ENCODE results near the gene GTPBP2.

Gene GTPBP2

GRCh38 chr6:43648248-43648647 lies 19.2 kb upstream of the GTPBP2 start:
- Histone ChIP-seq H3K36me3 (replicated peaks; ENCODE audit: insufficient read depth, low read length) (no peaks in the 10 kb centered on the region), H3K4me1 (ENCODE audit: low read length) (no peaks in the 10 kb centered on the region), H2AFZ (ENCODE audit: low read length) (no peak overlapping the region), H3K79me2 (ENCODE audit: low read length) (no peaks in the 10 kb centered on the region), H4K20me1 (ENCODE audit: insufficient read depth, low read length) (no peaks in the 10 kb centered on the region), H3K9me3 (replicated peaks; ENCODE audit: insufficient read depth, low read length) (no peaks in the 10 kb centered on the region), H3K4me3 (ENCODE audit: low read length) (no peak overlapping the region), H3K4me2 (ENCODE audit: low read depth, low read length) (no peak overlapping the region), H3K9me2 (replicated peaks; ENCODE audit: insufficient read depth, low read length) (no peaks in the 10 kb centered on the region), H3K27ac (ENCODE audit: low read length) (no peak overlapping the region), H3F3A (ENCODE audit: insufficient read depth, low read length) (peaks cover 6% of the 10 kb centered on the region), H3K9ac (ENCODE audit: low read length) (no peak overlapping the region), H3K27me3 (replicated peaks; ENCODE audit: insufficient read depth, low read length) (no peaks in the 10 kb centered on the region)
- no peak for TF ChIP-seq CTCF (IDR thresholded peaks at IDR 0.05; ENCODE audit: low read length)
- no peak for TF ChIP-seq EZH2phosphoT487 (IDR thresholded peaks at IDR 0.05; ENCODE audit: low read length)
- no peak for TF ChIP-seq EZH2 (optimal IDR thresholded peaks at IDR 0.05; ENCODE audit: low read depth, low read length)
- DNase-seq = no peak

- peaks cover 6% of the 10 kb centered on the region for H3F3A ChIP-seq (ENCODE audit: insufficient read depth, low read length)
- TF ChIP-seq EZH2phosphoT487 (IDR thresholded peaks at IDR 0.05; ENCODE audit: low read length) (no peak), CTCF (IDR thresholded peaks at IDR 0.05; ENCODE audit: low read length) (no peak), EZH2 (optimal IDR thresholded peaks at IDR 0.05; ENCODE audit: low read depth, low read length) (no peak)
- H3K4me1 ChIP-seq (ENCODE audit: low read length) = no peaks in the 10 kb centered on the region
- no peak for DNase-seq
- no peak overlapping the region for H3K4me3 ChIP-seq (ENCODE audit: low read length)
- no peak overlapping the region for H3K9ac ChIP-seq (ENCODE audit: low read length)
- H3K79me2 ChIP-seq (ENCODE audit: low read length) = no peaks in the 10 kb centered on the region
- no peaks in the 10 kb centered on the region for H3K9me3 ChIP-seq (replicated peaks; ENCODE audit: insufficient read depth, low read length)
- no peaks in the 10 kb centered on the region for H3K9me2 ChIP-seq (replicated peaks; ENCODE audit: insufficient read depth, low read length)
- H3K4me2 ChIP-seq (ENCODE audit: low read depth, low read length) = no peak overlapping the region
- no peaks in the 10 kb centered on the region for H3K36me3 ChIP-seq (replicated peaks; ENCODE audit: insufficient read depth, low read length)
- H3K27ac ChIP-seq (ENCODE audit: low read length) = no peak overlapping the region
- no peak overlapping the region for H2AFZ ChIP-seq (ENCODE audit: low read length)
- no peaks in the 10 kb centered on the region for H4K20me1 ChIP-seq (ENCODE audit: insufficient read depth, low read length)
- no peaks in the 10 kb centered on the region for H3K27me3 ChIP-seq (replicated peaks; ENCODE audit: insufficient read depth, low read length)
Observed at GRCh38 chr6:43647613-43648012, 18.5 kb upstream of the GTPBP2 start.

- Histone ChIP-seq H3K9me3 (replicated peaks; ENCODE audit: insufficient read depth, low read length) (no peaks in the 10 kb centered on the region), H3K27me3 (replicated peaks; ENCODE audit: insufficient read depth, low read length) (no peaks in the 10 kb centered on the region), H3K4me1 (ENCODE audit: low read length) (no peaks in the 10 kb centered on the region), H3F3A (ENCODE audit: insufficient read depth, low read length) (peaks cover 6% of the 10 kb centered on the region), H3K79me2 (ENCODE audit: low read length) (peaks cover 4% of the 10 kb centered on the region), H2AFZ (ENCODE audit: low read length) (peak overlapping the region; percentile 51; the same call in 1 of the 2 replicates), H3K9me2 (replicated peaks; ENCODE audit: insufficient read depth, low read length) (no peaks in the 10 kb centered on the region), H3K36me3 (replicated peaks; ENCODE audit: insufficient read depth, low read length) (no peaks in the 10 kb centered on the region), H3K4me2 (ENCODE audit: low read depth, low read length) (peak overlapping the region; percentile 59), H3K9ac (ENCODE audit: low read length) (no peak overlapping the region), H4K20me1 (ENCODE audit: insufficient read depth, low read length) (no peaks in the 10 kb centered on the region), H3K4me3 (ENCODE audit: low read length) (peak overlapping the region; percentile 33; the same call in 1 of the 2 replicates), H3K27ac (ENCODE audit: low read length) (no peak overlapping the region)
- TF ChIP-seq EZH2phosphoT487 (IDR thresholded peaks at IDR 0.05; ENCODE audit: low read length) (no peak), EZH2 (optimal IDR thresholded peaks at IDR 0.05; ENCODE audit: low read depth, low read length) (no peak), CTCF (IDR thresholded peaks at IDR 0.05; ENCODE audit: low read length) (no peak)
- no peak for DNase-seq
Observed at GRCh38 chr6:43645613-43645964, 16.5 kb upstream of the GTPBP2 start.
